HL-60 (cell line): ENCODE results near the gene CYP2C9.

Experiments
- DNase-seq, 2 experiments: peaks; one replicate each; pipeline ENCODE4 v3.0.0-alpha.2; 2010 to 2020; ENCODE audit warnings: low read depth in 1 of 2, low spot score in 1 of 2
- H3K27ac ChIP-seq: fragments of 250-450 bp; sonication (Bioruptor Pico); replicated peaks from 2 replicates; pipeline ENCODE4 v1.5.1; 2020; ENCODE audit warnings: mild to moderate bottlenecking, moderate library complexity
- H3K27me3 ChIP-seq: fragments of 250-450 bp; sonication (Bioruptor Pico); 2 replicates; pipeline ENCODE4 v1.5.1; 2021; ENCODE audit warnings: mild to moderate bottlenecking, moderate library complexity; ENCODE audit not compliant: insufficient read depth, poor library complexity, severe bottlenecking
- H3K4me3 ChIP-seq: replicated peaks from 2 replicates; pipeline ENCODE4 v1.5.1; 2011; ENCODE audit warnings: mild to moderate bottlenecking, control low read depth, low read length; ENCODE audit not compliant: insufficient read depth
- CTCF ChIP-seq: IDR thresholded peaks from one replicate; pipeline ENCODE4 v1.5.1; 2011; ENCODE audit warnings: low read length, control low read depth, inconsistent platforms; ENCODE audit not compliant: insufficient read depth
- GABPA ChIP-seq: IDR thresholded peaks from 2 replicates; pipeline ENCODE4 v1.6.1; 2012; ENCODE audit warnings: low read depth
- POLR2AphosphoS5 ChIP-seq: IDR thresholded peaks from 2 replicates; pipeline ENCODE4 v1.6.1; 2012; ENCODE audit warnings: low read depth
- SPI1 ChIP-seq: IDR thresholded peaks from 2 replicates; pipeline ENCODE4 v1.6.1; 2012; ENCODE audit warnings: low read depth, mild to moderate bottlenecking, borderline replicate concordance
- TF ChIP-seq, protein P1 (sequence below): IDR thresholded peaks from 2 replicates; pipeline ENCODE4 v1.6.1; 2012; ENCODE audit warnings: low read depth; ENCODE audit not compliant: insufficient replicate concordance

The CYP2C9 gene

DNA sequence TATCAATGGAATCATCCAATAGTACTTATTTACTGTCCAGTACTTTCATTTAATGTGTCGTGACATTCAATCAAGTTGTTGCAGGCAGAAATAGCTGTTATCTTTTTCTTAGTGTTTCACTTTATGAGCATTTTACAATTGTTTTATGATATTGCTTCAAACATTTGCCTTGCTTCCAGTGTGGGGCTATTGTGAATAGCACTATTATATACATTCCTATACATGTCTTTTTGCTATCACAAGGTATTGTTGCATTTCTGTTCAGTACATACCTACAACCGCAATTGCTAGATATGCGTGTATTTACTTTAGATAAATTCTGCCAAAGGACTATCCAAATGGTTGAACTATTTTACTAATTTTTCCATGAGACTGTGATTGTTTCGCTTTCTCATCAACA is 95.9 kb downstream of the CYP2C9 start:
- no peak for DNase-seq
- Histone ChIP-seq H3K27ac (no peak overlapping the region), H3K4me3 (no peak overlapping the region), H3K27me3 (no peaks in the 10 kb centered on the region)
- TF ChIP-seq SPI1 = no peak

GRCh38 chr10:95035332-95036295 is 97.2 kb downstream of the CYP2C9 start:
- no peak for DNase-seq
- H3K27me3 ChIP-seq = no peaks in the 10 kb centered on the region
- no peak overlapping the region for H3K27ac ChIP-seq
- H3K4me3 ChIP-seq = no peak overlapping the region
- TF ChIP-seq CTCF (no peak), GABPA (no peak), POLR2AphosphoS5 (no peak), SPI1 (no peak)
- TF ChIP-seq, protein P1, sequence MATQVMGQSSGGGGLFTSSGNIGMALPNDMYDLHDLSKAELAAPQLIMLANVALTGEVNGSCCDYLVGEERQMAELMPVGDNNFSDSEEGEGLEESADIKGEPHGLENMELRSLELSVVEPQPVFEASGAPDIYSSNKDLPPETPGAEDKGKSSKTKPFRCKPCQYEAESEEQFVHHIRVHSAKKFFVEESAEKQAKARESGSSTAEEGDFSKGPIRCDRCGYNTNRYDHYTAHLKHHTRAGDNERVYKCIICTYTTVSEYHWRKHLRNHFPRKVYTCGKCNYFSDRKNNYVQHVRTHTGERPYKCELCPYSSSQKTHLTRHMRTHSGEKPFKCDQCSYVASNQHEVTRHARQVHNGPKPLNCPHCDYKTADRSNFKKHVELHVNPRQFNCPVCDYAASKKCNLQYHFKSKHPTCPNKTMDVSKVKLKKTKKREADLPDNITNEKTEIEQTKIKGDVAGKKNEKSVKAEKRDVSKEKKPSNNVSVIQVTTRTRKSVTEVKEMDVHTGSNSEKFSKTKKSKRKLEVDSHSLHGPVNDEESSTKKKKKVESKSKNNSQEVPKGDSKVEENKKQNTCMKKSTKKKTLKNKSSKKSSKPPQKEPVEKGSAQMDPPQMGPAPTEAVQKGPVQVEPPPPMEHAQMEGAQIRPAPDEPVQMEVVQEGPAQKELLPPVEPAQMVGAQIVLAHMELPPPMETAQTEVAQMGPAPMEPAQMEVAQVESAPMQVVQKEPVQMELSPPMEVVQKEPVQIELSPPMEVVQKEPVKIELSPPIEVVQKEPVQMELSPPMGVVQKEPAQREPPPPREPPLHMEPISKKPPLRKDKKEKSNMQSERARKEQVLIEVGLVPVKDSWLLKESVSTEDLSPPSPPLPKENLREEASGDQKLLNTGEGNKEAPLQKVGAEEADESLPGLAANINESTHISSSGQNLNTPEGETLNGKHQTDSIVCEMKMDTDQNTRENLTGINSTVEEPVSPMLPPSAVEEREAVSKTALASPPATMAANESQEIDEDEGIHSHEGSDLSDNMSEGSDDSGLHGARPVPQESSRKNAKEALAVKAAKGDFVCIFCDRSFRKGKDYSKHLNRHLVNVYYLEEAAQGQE = no peak

GRCh38 chr10:95039281-95039680 is 100.8 kb downstream of the CYP2C9 start:
- no peak overlapping the region for H3K27ac ChIP-seq
- no peak overlapping the region for H3K4me3 ChIP-seq
- no peaks in the 10 kb centered on the region for H3K27me3 ChIP-seq
- TF ChIP-seq, protein P1 = no peak
- TF ChIP-seq GABPA = no peak
- no peak for TF ChIP-seq POLR2AphosphoS5
- no peak for TF ChIP-seq SPI1
- no peak for TF ChIP-seq CTCF
- no peak for DNase-seq
